GM19372 (cell line): Measurements from ENCODE around the gene OR4D10.

Experiments
- ATAC-seq: cut with Tn5 transposase; IDR thresholded peaks from one replicate; pipeline ENCODE4 v1.9.1; 2021; ENCODE audit warnings: mild to moderate bottlenecking, low read depth, moderate library complexity; ENCODE audit not compliant: unreplicated experiment

The OR4D10 gene

GRCh38 chr11:59520741-59521140 is 47.6 kb downstream of the OR4D10 start:
- no peak for ATAC-seq

GRCh38 chr11:59523541-59523940 is 50.4 kb downstream of the OR4D10 start:
- ATAC-seq, result no peak

GRCh38 chr11:59528711-59529110 is 55.6 kb downstream of the OR4D10 start:
- no peak for ATAC-seq
